WTC11 (cell line): ENCODE results near the gene SGCD. TPM values are rescaled to one million over a fixed set of nuclear protein-coding genes. Genes with fewer than 3 reads are reported as not detected.

Experiments used
- ATAC-seq: fragments of 200-7000 bp; cut with Tn5 transposase; 2 replicates; pipeline ENCODE4 v1.10.0; 2021; ENCODE audit warnings: mild to moderate bottlenecking, moderate library complexity
- CTCF ChIA-PET: fragments of 300-600 bp; sonication (Branson Sonifier 250); formaldehyde crosslinking; loops from one replicate; lab custom pipeline; 2021; ENCODE audit warnings: antibody characterized with exemption; lab: Charles Lee
- POLR2A ChIA-PET: fragments of 350-600 bp; sonication (Branson Sonifier 250); formaldehyde crosslinking; loops from one replicate; lab custom pipeline; 2021; ENCODE audit warnings: antibody characterized with exemption; lab: Charles Lee
- DNase-seq: peaks from one replicate; pipeline ENCODE4 v3.0.0; 2021; ENCODE audit warnings: low spot score
- H3K27ac Mint-ChIP-seq: 2 replicates; pipeline ENCODE4 v1.8.0; 2021; ENCODE audit warnings: mixed read lengths
- H3K27me3 Mint-ChIP-seq: 2 replicates; pipeline ENCODE4 v1.8.0; 2021; ENCODE audit warnings: low read depth, mild to moderate bottlenecking, moderate library complexity, mixed read lengths
- H3K36me3 Mint-ChIP-seq: 2 replicates; pipeline ENCODE4 v1.8.0; 2021; ENCODE audit warnings: mixed read lengths
- H3K4me1 Mint-ChIP-seq: 2 replicates; pipeline ENCODE4 v1.8.0; 2022; ENCODE audit warnings: mixed read lengths
- H3K4me3 Mint-ChIP-seq: 2 replicates; pipeline ENCODE4 v1.8.0; 2021; ENCODE audit warnings: mild to moderate bottlenecking, moderate library complexity, mixed read lengths
- H3K9me3 Mint-ChIP-seq: 2 replicates; pipeline ENCODE4 v1.8.0; 2021; ENCODE audit warnings: mixed read lengths
- ATF1 ChIP-seq: sonication (generic); formaldehyde crosslinking; IDR thresholded peaks from 2 replicates; pipeline ENCODE4 v1.8.1; 2023; ENCODE audit warnings: mild to moderate bottlenecking, moderate library complexity, missing genetic modification reagents
- CREM ChIP-seq: sonication (generic); formaldehyde crosslinking; IDR thresholded peaks from 2 replicates; pipeline ENCODE4 v1.8.1; 2022; ENCODE audit warnings: mild to moderate bottlenecking, missing genetic modification reagents, moderate library complexity
- ERG ChIP-seq: fragments of 250-450 bp; sonication (Bioruptor Pico); IDR thresholded peaks from 2 replicates; pipeline ENCODE4 v1.8.0; 2021; ENCODE audit warnings: mild to moderate bottlenecking
- ETV6 ChIP-seq: sonication (generic); formaldehyde crosslinking; IDR thresholded peaks from 2 replicates; pipeline ENCODE4 v1.8.1; 2022; ENCODE audit warnings: mild to moderate bottlenecking, missing genetic modification reagents
- KAT7 ChIP-seq: sonication (generic); formaldehyde crosslinking; IDR thresholded peaks from 2 replicates; pipeline ENCODE4 v1.8.1; 2023; ENCODE audit warnings: missing genetic modification reagents, mild to moderate bottlenecking, borderline replicate concordance
- NFATC4 ChIP-seq: fragments of 250-450 bp; sonication (Bioruptor Pico); IDR thresholded peaks from 2 replicates; pipeline ENCODE4 v1.9.0; 2021; ENCODE audit warnings: mild to moderate bottlenecking
- NR3C1 ChIP-seq: sonication (generic); formaldehyde crosslinking; conservative IDR thresholded peaks from 2 replicates; pipeline ENCODE4 v1.8.1; 2023; ENCODE audit warnings: low read depth, mild to moderate bottlenecking, missing genetic modification reagents
- PRDM15 ChIP-seq: sonication (generic); formaldehyde crosslinking; IDR thresholded peaks from 2 replicates; pipeline ENCODE4 v1.8.0; 2022; ENCODE audit warnings: missing genetic modification reagents
- PREB ChIP-seq: sonication (generic); formaldehyde crosslinking; IDR thresholded peaks from 2 replicates; pipeline ENCODE4 v1.8.1; 2022; ENCODE audit warnings: mild to moderate bottlenecking, missing genetic modification reagents, moderate library complexity, borderline replicate concordance
- SOX15 ChIP-seq: fragments of 250-450 bp; sonication (Bioruptor Pico); IDR thresholded peaks from 2 replicates; pipeline ENCODE4 v1.9.0; 2021; ENCODE audit warnings: mild to moderate bottlenecking
- TCF7 ChIP-seq: sonication (generic); formaldehyde crosslinking; IDR thresholded peaks from 2 replicates; pipeline ENCODE4 v1.8.0; 2022; ENCODE audit warnings: mild to moderate bottlenecking, low read depth, missing genetic modification reagents, moderate library complexity
- TP53 ChIP-seq: sonication (generic); formaldehyde crosslinking; IDR thresholded peaks from 2 replicates; pipeline ENCODE4 v1.8.1; 2023; ENCODE audit warnings: mild to moderate bottlenecking, missing genetic modification reagents
- ZNF121 ChIP-seq: sonication (generic); formaldehyde crosslinking; IDR thresholded peaks from 2 replicates; pipeline ENCODE4 v1.8.0; 2023; ENCODE audit warnings: missing genetic modification reagents
- ZNF671 ChIP-seq: fragments of 250-450 bp; sonication (Bioruptor Pico); IDR thresholded peaks from 2 replicates; pipeline ENCODE4 v1.8.0; 2021; ENCODE audit warnings: mild to moderate bottlenecking
- total RNA-seq: library from RNA; stranded (reverse); gene quantifications from 3 replicates; pipeline ENCODE4 v1.2.3, GENCODE V29; 2021
- TF ChIP-seq, protein P1 (sequence below): sonication (generic); formaldehyde crosslinking; IDR thresholded peaks from 2 replicates; pipeline ENCODE4 v1.8.1; 2022; ENCODE audit warnings: mild to moderate bottlenecking, moderate library complexity, missing genetic modification reagents
- TF ChIP-seq, protein P2 (sequence below): fragments of 250-450 bp; sonication (Bioruptor Pico); IDR thresholded peaks from 2 replicates; pipeline ENCODE4 v1.9.0; 2021; ENCODE audit warnings: mild to moderate bottlenecking
- TF ChIP-seq, protein P3 (sequence below): sonication (generic); formaldehyde crosslinking; IDR thresholded peaks from 2 replicates; pipeline ENCODE4 v1.8.0; 2022; ENCODE audit warnings: mild to moderate bottlenecking, missing genetic modification reagents
- TF ChIP-seq, protein P4 (sequence below): sonication (generic); formaldehyde crosslinking; IDR thresholded peaks from 2 replicates; pipeline ENCODE4 v1.8.0; 2022; ENCODE audit warnings: mild to moderate bottlenecking, missing genetic modification reagents

Gene SGCD
- total RNA-seq, 1 experiment from 2014 or later = 0.33 TPM

DNA sequence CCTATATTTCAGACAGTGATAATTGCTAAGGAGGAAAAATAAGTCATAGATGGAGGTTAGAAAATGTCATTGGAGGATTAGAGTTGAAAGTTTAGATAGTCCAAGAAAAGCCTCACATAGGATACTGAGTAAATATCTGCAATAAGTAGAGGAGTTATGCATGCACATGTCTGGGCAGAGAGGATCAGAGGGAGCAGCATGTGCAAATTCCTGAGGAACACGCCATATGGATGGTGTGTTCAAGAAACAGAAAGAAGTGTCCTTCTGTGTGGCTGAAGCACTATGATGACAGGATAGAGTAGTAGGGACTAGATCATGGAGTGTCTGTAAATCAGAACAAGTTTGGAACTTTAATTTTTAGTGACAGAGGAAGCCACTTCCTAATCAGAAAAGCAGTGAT, 52.2 kb downstream of the SGCD start:
- 0 out of 2 replicates have a peak, but pooled peaks cover 3% of the 10 kb centered on the region for H3K4me1 Mint-ChIP-seq
- CTCF ChIA-PET = no interaction called here
- H3K27ac Mint-ChIP-seq = no peak overlapping the region
- no peaks in the 10 kb centered on the region for H3K36me3 Mint-ChIP-seq
- H3K27me3 Mint-ChIP-seq = no peaks in the 10 kb centered on the region
- ATAC-seq (no peak), DNase-seq (no peak)
- no peak overlapping the region for H3K4me3 Mint-ChIP-seq
- H3K9me3 Mint-ChIP-seq = no peaks in the 10 kb centered on the region
- POLR2A ChIA-PET = no interaction called here
- TF ChIP-seq ETV6 (CRISPR knock-in tag) (no peak), SOX15 (CRISPR knock-in tag) (no peak), ATF1 (CRISPR knock-in tag) (no peak), NFATC4 (CRISPR knock-in tag) (no peak), ERG (CRISPR knock-in tag) (no peak), ZNF671 (CRISPR knock-in tag) (no peak), CREM (CRISPR knock-in tag) (no peak), PREB (CRISPR knock-in tag) (no peak), PRDM15 (CRISPR knock-in tag) (no peak), TP53 (no peak), KAT7 (no peak)
- TF ChIP-seq, protein P1, sequence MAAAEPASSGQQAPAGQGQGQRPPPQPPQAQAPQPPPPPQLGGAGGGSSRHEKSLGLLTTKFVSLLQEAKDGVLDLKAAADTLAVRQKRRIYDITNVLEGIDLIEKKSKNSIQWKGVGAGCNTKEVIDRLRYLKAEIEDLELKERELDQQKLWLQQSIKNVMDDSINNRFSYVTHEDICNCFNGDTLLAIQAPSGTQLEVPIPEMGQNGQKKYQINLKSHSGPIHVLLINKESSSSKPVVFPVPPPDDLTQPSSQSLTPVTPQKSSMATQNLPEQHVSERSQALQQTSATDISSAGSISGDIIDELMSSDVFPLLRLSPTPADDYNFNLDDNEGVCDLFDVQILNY (CRISPR knock-in tag) = no peak
- TF ChIP-seq, protein P2, sequence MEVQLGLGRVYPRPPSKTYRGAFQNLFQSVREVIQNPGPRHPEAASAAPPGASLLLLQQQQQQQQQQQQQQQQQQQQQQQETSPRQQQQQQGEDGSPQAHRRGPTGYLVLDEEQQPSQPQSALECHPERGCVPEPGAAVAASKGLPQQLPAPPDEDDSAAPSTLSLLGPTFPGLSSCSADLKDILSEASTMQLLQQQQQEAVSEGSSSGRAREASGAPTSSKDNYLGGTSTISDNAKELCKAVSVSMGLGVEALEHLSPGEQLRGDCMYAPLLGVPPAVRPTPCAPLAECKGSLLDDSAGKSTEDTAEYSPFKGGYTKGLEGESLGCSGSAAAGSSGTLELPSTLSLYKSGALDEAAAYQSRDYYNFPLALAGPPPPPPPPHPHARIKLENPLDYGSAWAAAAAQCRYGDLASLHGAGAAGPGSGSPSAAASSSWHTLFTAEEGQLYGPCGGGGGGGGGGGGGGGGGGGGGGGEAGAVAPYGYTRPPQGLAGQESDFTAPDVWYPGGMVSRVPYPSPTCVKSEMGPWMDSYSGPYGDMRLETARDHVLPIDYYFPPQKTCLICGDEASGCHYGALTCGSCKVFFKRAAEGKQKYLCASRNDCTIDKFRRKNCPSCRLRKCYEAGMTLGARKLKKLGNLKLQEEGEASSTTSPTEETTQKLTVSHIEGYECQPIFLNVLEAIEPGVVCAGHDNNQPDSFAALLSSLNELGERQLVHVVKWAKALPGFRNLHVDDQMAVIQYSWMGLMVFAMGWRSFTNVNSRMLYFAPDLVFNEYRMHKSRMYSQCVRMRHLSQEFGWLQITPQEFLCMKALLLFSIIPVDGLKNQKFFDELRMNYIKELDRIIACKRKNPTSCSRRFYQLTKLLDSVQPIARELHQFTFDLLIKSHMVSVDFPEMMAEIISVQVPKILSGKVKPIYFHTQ (CRISPR knock-in tag) = no peak

- H3K27me3 Mint-ChIP-seq = no peaks in the 10 kb centered on the region
- no peak for ATAC-seq
Measured at GRCh38 chr5:156380848-156381247, 53.9 kb downstream of the SGCD start.

More at GRCh38 chr5:156380848-156381247, 53.9 kb downstream of the SGCD start:
- POLR2A ChIA-PET = no interaction called here
- H3K36me3 Mint-ChIP-seq = no peaks in the 10 kb centered on the region
- no peak overlapping the region for H3K27ac Mint-ChIP-seq
- no peaks in the 10 kb centered on the region for H3K9me3 Mint-ChIP-seq
- H3K4me1 Mint-ChIP-seq = 0 out of 2 replicates have a peak, but pooled peaks cover 3% of the 10 kb centered on the region
- CTCF ChIA-PET = no interaction called here
- DNase-seq = no peak
- H3K4me3 Mint-ChIP-seq = no peak overlapping the region
- no peak for TF ChIP-seq TCF7 (CRISPR knock-in tag)
- TF ChIP-seq NR3C1 (CRISPR knock-in tag) = no peak
- TF ChIP-seq, protein P3, sequence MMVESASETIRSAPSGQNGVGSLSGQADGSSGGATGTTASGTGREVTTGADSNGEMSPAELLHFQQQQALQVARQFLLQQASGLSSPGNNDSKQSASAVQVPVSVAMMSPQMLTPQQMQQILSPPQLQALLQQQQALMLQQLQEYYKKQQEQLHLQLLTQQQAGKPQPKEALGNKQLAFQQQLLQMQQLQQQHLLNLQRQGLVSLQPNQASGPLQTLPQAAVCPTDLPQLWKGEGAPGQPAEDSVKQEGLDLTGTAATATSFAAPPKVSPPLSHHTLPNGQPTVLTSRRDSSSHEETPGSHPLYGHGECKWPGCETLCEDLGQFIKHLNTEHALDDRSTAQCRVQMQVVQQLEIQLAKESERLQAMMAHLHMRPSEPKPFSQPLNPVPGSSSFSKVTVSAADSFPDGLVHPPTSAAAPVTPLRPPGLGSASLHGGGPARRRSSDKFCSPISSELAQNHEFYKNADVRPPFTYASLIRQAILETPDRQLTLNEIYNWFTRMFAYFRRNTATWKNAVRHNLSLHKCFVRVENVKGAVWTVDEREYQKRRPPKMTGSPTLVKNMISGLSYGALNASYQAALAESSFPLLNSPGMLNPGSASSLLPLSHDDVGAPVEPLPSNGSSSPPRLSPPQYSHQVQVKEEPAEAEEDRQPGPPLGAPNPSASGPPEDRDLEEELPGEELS (CRISPR knock-in tag) = no peak
- no peak for TF ChIP-seq ZNF121
- TF ChIP-seq, protein P4, sequence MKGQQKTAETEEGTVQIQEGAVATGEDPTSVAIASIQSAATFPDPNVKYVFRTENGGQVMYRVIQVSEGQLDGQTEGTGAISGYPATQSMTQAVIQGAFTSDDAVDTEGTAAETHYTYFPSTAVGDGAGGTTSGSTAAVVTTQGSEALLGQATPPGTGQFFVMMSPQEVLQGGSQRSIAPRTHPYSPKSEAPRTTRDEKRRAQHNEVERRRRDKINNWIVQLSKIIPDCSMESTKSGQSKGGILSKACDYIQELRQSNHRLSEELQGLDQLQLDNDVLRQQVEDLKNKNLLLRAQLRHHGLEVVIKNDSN (CRISPR knock-in tag) = no peak
- TF ChIP-seq, all 79 proteins: peak for 0
